ENCODE data around the gene NPB.

The NPB gene

GRCh38 chr17:81947189-81947588, 45.2 kb downstream of the NPB start, which contains the start of gene MYADML2:
Gene MYADML2, minus strand, starts transcription at chr17:81947233. Its CDS starts 5,492 bp downstream, at chr17:81941741.
- no peak for DNase-seq

GRCh38 chr17:81948635-81949378, 46.8 kb downstream of the NPB start:
- no peak for DNase-seq

DNA sequence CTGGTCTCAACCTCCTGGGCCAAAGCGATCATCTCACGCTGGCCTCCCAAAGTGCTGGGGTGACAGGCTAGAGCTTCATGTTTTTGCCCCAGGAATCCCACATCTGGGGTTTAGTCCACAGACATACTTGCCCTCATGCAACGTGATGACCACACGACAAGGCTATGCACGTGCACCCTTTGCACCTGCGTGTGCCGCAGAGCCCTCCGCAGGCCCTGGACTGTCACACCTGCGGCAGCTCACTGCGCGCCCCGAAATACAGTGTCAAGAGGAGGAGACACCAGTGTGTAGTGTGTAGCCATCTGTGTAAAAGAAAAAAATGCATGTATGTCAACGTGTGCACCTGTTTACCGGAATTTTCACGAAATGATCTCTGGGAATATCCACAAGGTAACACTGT, 48.5 kb downstream of the NPB start:
- DNase-seq: no peak

DNA sequence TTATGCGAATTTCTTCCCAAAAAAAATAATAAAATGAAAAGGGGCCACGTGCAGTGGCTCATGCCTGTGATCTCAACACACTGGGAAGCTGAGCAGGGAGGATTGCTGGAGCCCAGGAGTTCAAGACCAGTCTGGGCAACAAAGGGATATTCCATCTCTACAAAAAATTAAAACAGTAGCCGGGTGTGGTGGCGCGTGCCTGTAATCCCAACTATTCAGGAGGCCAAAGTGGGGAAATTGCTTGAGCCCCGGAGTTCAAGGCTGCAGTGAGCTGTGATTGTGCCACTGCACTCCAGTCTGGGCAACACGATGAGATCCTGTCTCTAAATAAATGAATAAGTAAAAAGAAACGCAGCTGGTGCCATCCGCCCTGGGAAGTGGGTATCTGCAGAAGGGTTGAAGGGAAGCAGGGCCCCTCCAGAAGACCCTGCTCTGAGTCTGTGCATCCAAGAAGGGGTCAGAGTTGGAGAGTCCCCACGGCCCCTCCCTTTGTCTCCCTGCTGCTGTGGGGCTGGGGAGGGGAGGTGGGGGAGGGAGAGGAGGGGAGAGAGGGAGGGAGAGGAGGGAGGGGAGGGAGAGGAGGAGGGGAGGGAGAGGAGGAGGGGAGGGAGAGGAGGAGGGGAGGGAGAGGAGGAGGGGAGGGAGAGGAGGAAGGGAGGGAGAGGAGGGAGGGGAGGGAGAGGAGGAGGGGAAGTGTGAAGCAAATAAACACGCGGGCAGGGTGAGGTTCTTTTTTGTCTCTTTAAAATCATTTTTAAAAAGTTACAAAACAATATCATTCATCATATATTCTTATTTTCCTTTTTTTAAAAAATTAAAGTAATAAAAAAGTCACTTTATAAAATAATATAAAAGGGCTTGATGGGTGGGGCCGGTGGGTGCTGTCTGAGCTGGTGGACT, 50.0 kb downstream of the NPB start:
- no peak for DNase-seq

Measured in suppressor macrophage treated with lipopolysaccharide for 4 hours (primary cell).